NCI-H2081 (cell line): ENCODE data around the gene BRD7.

ENCODE experiments used
- DNase-seq, 2 experiments: peaks; one replicate each; lab custom pipeline; 2025; lab: John Stamatoyannopoulos, UW

Gene BRD7

GRCh38 chr16:50320310-50320709, 48.5 kb downstream of the BRD7 start:
- DNase-seq = no peak

GRCh38 chr16:50318796-50319578, 49.8 kb downstream of the BRD7 start:
- no peak for DNase-seq

DNA sequence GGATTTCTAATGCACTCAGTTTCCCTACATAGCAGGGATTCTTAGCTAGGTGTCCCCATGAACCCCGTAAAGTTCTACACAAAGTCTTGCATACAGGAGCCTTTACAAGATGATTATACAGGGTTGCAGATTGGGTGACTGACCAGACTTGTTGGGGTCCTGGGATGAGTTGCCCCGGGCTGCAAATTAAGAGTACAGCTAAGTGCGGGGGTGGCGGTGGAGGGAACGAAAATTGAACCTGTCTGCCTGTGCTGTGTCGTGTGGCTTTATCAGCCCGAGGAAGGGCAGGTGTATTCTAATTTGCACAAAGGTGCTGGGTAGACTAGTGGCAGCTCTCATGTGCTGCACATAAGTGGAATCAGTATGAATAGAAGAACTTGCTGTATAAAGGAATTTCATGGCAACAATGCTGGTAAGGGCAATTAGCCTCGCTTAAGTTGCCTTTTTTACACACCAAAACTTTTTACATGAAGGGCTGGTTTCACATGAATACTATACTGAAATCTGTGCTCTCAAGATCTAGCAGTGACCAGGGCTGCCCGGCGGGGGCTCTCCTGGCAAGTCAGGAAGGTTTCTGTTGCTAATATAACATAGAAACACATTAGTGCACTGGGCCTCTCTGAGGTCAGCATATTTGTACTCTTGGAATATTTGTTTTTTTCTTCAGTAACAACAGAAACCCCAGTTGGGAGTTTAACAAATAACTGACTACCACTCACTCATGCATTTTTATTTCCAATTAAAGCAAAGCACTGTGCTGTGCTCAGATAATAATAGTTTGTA, 51.7 kb downstream of the BRD7 start:
- no peak for DNase-seq

GRCh38 chr16:50316102-50316847, 52.5 kb downstream of the BRD7 start:
- no peak for DNase-seq

GRCh38 chr16:50315346-50315997, 53.3 kb downstream of the BRD7 start:
- DNase-seq = no peak

DNA sequence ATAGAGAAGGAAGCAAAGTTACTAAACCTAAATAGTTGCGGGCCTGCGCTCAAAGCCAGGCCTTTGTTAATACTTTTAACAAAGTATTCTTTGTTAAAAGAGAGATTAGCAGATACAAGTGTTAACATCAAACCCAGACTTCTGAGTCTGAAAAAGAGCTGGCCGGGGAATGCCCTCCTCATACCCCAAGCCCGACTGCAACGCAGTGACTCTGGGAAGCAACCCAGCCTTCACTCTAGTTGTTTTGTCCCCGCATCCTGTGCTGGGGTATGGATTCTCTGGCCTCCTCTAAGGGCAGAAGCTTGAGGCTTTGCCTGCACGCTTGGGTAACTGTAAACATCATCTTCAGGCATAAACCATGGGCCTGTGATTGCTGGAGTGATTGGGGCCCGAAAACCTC, 54.1 kb downstream of the BRD7 start:
- no peak for DNase-seq

GRCh38 chr16:50313596-50314478, 55.0 kb downstream of the BRD7 start:
- DNase-seq = no peak

GRCh38 chr16:50311891-50312501, 56.8 kb downstream of the BRD7 start:
- DNase-seq = no peak

GRCh38 chr16:50311134-50311528, 57.7 kb downstream of the BRD7 start:
- DNase-seq = no peak

GRCh38 chr16:50310308-50311133, 58.3 kb downstream of the BRD7 start:
- DNase-seq = no peak

GRCh38 chr16:50309527-50310307, 59.1 kb downstream of the BRD7 start:
- DNase-seq = no peak

- DNase-seq = no peak
These were observed 59.6 kb downstream of the BRD7 start for GRCh38 chr16:50309156-50309526.

GRCh38 chr16:50308237-50308965, 60.4 kb downstream of the BRD7 start:
- no peak for DNase-seq

- DNase-seq = no peak
These were observed 62.5 kb downstream of the BRD7 start for GRCh38 chr16:50306287-50306686.

GRCh38 chr16:50305441-50306061, 63.2 kb downstream of the BRD7 start:
- no peak for DNase-seq

- DNase-seq = no peak
These were observed 64.0 kb downstream of the BRD7 start for GRCh38 chr16:50304467-50305440.
